ENCODE measurements around the gene ALK. TPM values are rescaled to one million over a fixed set of nuclear protein-coding genes. Genes with fewer than 3 reads are reported as not detected.

ALK gene
- total RNA-seq, 1 experiment from 2014 or later = not detected

DNA sequence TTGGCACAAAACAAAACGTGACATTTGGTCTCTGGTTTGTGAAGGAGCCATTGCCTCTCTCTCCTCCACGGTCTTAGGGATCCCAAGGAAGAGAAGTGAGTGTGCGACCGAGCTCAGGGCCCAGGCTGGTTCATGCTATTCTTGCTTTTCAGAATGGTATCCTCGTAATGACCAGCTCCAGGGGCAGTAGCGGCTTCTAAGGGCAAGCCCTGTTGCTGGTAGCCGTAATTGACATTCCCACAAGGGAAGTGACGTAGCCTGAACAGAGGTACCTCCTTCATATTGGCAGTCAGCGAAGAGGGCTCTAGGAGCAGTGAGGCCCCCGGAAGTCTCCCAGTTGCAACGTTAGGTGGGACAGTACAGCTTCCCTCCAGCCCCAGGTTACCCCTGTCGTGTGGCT, 728.3 kb downstream of the ALK start:
- no peak for DNase-seq
- H2BK20ac ChIP-seq (ENCODE audit: low read depth, low read length, poor library complexity, severe bottlenecking) = no peak overlapping the region
- no peak overlapping the region for H2BK5ac ChIP-seq (ENCODE audit: insufficient read length, low read length)
- no peak overlapping the region for H3K27ac ChIP-seq (ENCODE audit: insufficient read length, low read depth, low read length)
- no peaks in the 10 kb centered on the region for H4K20me1 ChIP-seq (ENCODE audit: control insufficient read depth, insufficient read depth, insufficient read length)
- TF ChIP-seq, protein P1, sequence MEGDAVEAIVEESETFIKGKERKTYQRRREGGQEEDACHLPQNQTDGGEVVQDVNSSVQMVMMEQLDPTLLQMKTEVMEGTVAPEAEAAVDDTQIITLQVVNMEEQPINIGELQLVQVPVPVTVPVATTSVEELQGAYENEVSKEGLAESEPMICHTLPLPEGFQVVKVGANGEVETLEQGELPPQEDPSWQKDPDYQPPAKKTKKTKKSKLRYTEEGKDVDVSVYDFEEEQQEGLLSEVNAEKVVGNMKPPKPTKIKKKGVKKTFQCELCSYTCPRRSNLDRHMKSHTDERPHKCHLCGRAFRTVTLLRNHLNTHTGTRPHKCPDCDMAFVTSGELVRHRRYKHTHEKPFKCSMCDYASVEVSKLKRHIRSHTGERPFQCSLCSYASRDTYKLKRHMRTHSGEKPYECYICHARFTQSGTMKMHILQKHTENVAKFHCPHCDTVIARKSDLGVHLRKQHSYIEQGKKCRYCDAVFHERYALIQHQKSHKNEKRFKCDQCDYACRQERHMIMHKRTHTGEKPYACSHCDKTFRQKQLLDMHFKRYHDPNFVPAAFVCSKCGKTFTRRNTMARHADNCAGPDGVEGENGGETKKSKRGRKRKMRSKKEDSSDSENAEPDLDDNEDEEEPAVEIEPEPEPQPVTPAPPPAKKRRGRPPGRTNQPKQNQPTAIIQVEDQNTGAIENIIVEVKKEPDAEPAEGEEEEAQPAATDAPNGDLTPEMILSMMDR (conservative IDR thresholded peaks at IDR 0.05) = no peak
- no peaks in the 10 kb centered on the region for H3K9me3 ChIP-seq (ENCODE audit: control insufficient read depth, low read depth, low read length)
- no peak overlapping the region for H2BK15ac ChIP-seq (ENCODE audit: low read depth, low read length)
- H3K27ac Mint-ChIP-seq = no peak overlapping the region
- H3K79me1 ChIP-seq (ENCODE audit: insufficient read depth, low read depth, low read length, poor library complexity, severe bottlenecking) = no peaks in the 10 kb centered on the region
- no peak overlapping the region for H3K4ac ChIP-seq (ENCODE audit: low read depth, low read length)
- 0 out of 4 replicates have a peak, but pooled peaks cover 0 to 2% of the 10 kb centered on the region in 2 experiments for H3K4me1 Mint-ChIP-seq
- no peak overlapping the region for H3K18ac ChIP-seq (ENCODE audit: insufficient read length, low read depth, low read length)
- H2AFZ ChIP-seq (ENCODE audit: low read length) = no peak overlapping the region
- H3K23me2 ChIP-seq (ENCODE audit: insufficient read length, low read depth, low read length, poor library complexity, severe bottlenecking) = no peaks in the 10 kb centered on the region
- H3K4me1 ChIP-seq (ENCODE audit: insufficient read depth, low read length) = no peaks in the 10 kb centered on the region
- peaks cover 0 to under 1% of the 10 kb centered on the region in 2 experiments; a peak in 2 of 5 replicates for H3K9me3 Mint-ChIP-seq
- no peak overlapping the region for H3T11ph ChIP-seq (ENCODE audit: low read length)
- H4K8ac ChIP-seq (replicated peaks; ENCODE audit: insufficient read length, low read depth, low read length) = no peak overlapping the region
- no peaks in the 10 kb centered on the region for H3K36me3 Mint-ChIP-seq (ENCODE audit: insufficient read depth in 1 of 3, low read depth in 3 of 3)
- H3K27me3 ChIP-seq (ENCODE audit: insufficient read depth, low read length) = no peaks in the 10 kb centered on the region
- no peak overlapping the region for H3K4me2 ChIP-seq (ENCODE audit: insufficient read depth, insufficient read length, low read length)
- H3K9ac ChIP-seq (ENCODE audit: extremely low read depth, insufficient read length, low read length) = no peak overlapping the region
- H3K14ac ChIP-seq (ENCODE audit: insufficient read depth, low read length) = no peak overlapping the region
- H3K56ac ChIP-seq (ENCODE audit: insufficient read length, low read depth, low read length) = no peak overlapping the region
- no peak overlapping the region for H2AK5ac ChIP-seq (ENCODE audit: insufficient read length, low read length)
- no peak overlapping the region for H3K23ac ChIP-seq (ENCODE audit: insufficient read length, low read depth, low read length)
- no peak overlapping the region for H2BK12ac ChIP-seq (ENCODE audit: insufficient read length, low read depth, low read length)
- no peaks in the 10 kb centered on the region for H3K79me2 ChIP-seq (ENCODE audit: insufficient read depth, low read length)
- H4K91ac ChIP-seq (ENCODE audit: insufficient read length, low read depth, low read length) = no peak overlapping the region
- H3K27me3 Mint-ChIP-seq (ENCODE audit: low read depth) = peaks cover 6% of the 10 kb centered on the region
- no peak overlapping the region for H3K4me3 Mint-ChIP-seq
- WGBS (ENCODE audit: extremely low coverage, insufficient read length, low lambda C conversion rate) = no CpG with 5 or more reads among the region's 12 CpGs
- no peak overlapping the region for H2BK120ac ChIP-seq (ENCODE audit: low read depth, low read length, poor library complexity, severe bottlenecking)
- no peak overlapping the region for H4K5ac ChIP-seq (ENCODE audit: insufficient read length, low read depth, low read length)
